HFF-Myc (cell line): ENCODE results near the gene TRIM13.

ENCODE experiments used
- DNase-seq: peaks from one replicate; pipeline ENCODE4 v3.0.0-alpha.2; 2011; ENCODE audit warnings: low read depth; ENCODE audit errors: extremely low read depth
- H3K4me3 ChIP-seq: replicated peaks from 2 replicates; pipeline ENCODE4 v1.5.1; 2011; ENCODE audit warnings: low read depth, mild to moderate bottlenecking, control low read depth, low read length
- CTCF ChIP-seq: IDR thresholded peaks from 2 replicates; pipeline ENCODE4 v1.5.1; 2012; ENCODE audit warnings: mild to moderate bottlenecking, low read depth, low read length, control low read depth; ENCODE audit errors: missing control alignments

TRIM13 gene

GRCh38 chr13:50015258-50015657 is 18.4 kb downstream of the TRIM13 start, which contains the start of gene KCNRG:
TSS of gene KCNRG (plus strand) at chr13:50015444. CDS start at chr13:50015494, 50 bp downstream.
- no peak within 1 kb of the TSS for H3K4me3 ChIP-seq
- DNase-seq, result no peak
- TF ChIP-seq CTCF, result no peak

- H3K4me3 ChIP-seq, result no peak overlapping the region
- no peak for DNase-seq
Measured at GRCh38 chr13:50015750-50016149, 18.9 kb downstream of the TRIM13 start.

GRCh38 chr13:50016444-50016843 is 19.6 kb downstream of the TRIM13 start:
- no peak overlapping the region for H3K4me3 ChIP-seq
- no peak for DNase-seq
- no peak for TF ChIP-seq CTCF

More at GRCh38 chr13:50015750-50016149, 18.9 kb downstream of the TRIM13 start:
- TF ChIP-seq CTCF, result no peak

GRCh38 chr13:50017819-50018218 is 21.0 kb downstream of the TRIM13 start:
- DNase-seq, result no peak
- no peak overlapping the region for H3K4me3 ChIP-seq
- TF ChIP-seq CTCF, result no peak

GRCh38 chr13:50025436-50025835 is 28.6 kb downstream of the TRIM13 start:
- H3K4me3 ChIP-seq, result no peak overlapping the region
- no peak for TF ChIP-seq CTCF
- DNase-seq, result no peak

GRCh38 chr13:50026788-50027473 is 30.1 kb downstream of the TRIM13 start:
- no peak for TF ChIP-seq CTCF
- no peak overlapping the region for H3K4me3 ChIP-seq
- no peak for DNase-seq

GRCh38 chr13:50030315-50030714 is 33.5 kb downstream of the TRIM13 start:
- no peak for DNase-seq
- TF ChIP-seq CTCF, result no peak
- no peak overlapping the region for H3K4me3 ChIP-seq
